Measurements from ENCODE around the gene ATP1A4.

The ATP1A4 gene

GRCh38 chr1:160193091-160193819, 41.9 kb downstream of the ATP1A4 start:
- peak; percentile 59 to 91 for DNase-seq (ENCODE audit: low read depth in 1 of 2, low spot score in 1 of 2)
- in situ Hi-C loops (cut with HindIII; ENCODE audit: low pct_unique_long_range_greater_than_20kb, low sequenced_read_pairs): no loop called here
- no peak for TF ChIP-seq JUND (IDR thresholded peaks at IDR 0.05; ENCODE audit: low read depth)

DNA sequence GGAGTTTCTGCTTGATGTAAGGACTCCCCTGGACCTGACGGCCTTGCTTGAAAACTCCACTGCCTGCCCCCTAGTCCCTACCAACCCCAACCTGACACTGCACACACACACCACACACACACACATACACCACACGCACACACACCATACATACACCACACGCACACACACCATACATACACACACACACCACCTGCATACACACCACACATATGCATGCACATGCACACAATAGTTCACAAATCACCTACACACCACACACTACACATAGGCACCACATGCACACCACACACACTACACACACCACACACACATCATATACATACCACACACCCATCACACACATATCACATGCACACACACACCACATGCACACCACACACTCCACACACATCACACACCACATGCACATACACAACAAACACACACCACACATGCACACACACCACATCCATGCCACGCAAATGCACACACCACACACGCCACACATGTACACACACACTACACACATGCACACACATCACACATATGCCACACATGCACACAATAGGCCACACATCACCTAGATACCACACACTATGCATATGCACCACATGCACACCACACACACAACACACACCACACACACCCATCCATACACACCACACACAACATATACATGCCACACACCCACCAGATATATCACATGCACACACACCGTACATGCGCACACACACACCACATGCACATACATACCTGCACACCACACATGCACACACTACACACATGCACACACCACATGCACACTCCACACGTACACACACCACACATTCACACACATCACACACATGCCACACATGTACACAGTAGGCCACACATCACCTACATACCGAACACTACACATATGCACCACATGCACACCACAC, 42.7 kb downstream of the ATP1A4 start:
- DNase-seq (ENCODE audit: low read depth in 1 of 2, low spot score in 1 of 2): no peak
- no peak for TF ChIP-seq JUND (IDR thresholded peaks at IDR 0.05; ENCODE audit: low read depth)
- in situ Hi-C loops (cut with HindIII; ENCODE audit: low pct_unique_long_range_greater_than_20kb, low sequenced_read_pairs): no loop called here

- TF ChIP-seq JUND (IDR thresholded peaks at IDR 0.05; ENCODE audit: low read depth): no peak
- no peak for DNase-seq (ENCODE audit: low read depth in 1 of 2, low spot score in 1 of 2)
- in situ Hi-C loops (cut with HindIII; ENCODE audit: low pct_unique_long_range_greater_than_20kb, low sequenced_read_pairs): no loop called here
Measured at GRCh38 chr1:160194737-160195059, 43.3 kb downstream of the ATP1A4 start.

DNA sequence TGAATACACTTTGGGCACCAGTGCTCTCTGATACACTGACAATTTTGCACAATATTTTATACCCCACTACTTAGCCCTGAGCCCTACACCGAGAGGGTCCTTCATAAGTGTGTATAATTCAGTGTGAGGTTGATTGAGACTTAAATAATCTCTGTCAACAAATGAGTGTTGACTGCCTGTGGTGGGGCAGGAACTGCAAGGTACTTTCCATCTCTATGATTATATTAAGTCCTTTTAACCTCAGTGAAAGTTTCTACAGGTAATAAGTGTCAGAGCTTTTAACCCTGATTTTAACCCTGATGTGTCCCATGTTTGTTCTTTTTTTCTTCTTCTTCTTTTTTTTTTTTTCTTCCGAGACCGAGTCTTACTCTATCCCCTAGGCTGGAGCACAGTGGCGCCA, 44.7 kb downstream of the ATP1A4 start:
- no peak for DNase-seq (ENCODE audit: low read depth in 1 of 2, low spot score in 1 of 2)
- no peak for TF ChIP-seq JUND (IDR thresholded peaks at IDR 0.05; ENCODE audit: low read depth)
- in situ Hi-C loops (cut with HindIII; ENCODE audit: low pct_unique_long_range_greater_than_20kb, low sequenced_read_pairs): no loop called here

DNA sequence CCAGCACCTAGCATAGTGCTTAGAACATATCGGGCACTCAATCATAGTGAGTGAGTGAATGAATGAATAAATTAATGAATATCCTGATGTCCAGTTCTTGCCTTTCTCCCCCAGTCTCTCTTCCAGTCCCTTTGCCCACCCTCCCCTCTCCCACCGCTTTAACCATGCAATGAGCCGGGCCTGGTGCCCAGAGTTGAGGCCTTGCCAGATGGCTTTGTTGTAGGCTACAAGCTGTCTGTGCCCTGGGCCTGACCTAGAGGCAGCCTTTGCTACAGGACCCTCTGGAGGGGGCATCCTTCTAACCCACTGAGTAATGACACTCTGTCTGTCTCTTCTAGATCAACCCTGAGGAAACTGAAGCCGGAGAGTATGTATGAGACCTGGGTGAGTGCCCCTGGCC, 45.8 kb downstream of the ATP1A4 start:
- in situ Hi-C loops (cut with HindIII; ENCODE audit: low pct_unique_long_range_greater_than_20kb, low sequenced_read_pairs): no loop called here
- no peak for DNase-seq (ENCODE audit: low read depth in 1 of 2, low spot score in 1 of 2)
- no peak for TF ChIP-seq JUND (IDR thresholded peaks at IDR 0.05; ENCODE audit: low read depth)

DNA sequence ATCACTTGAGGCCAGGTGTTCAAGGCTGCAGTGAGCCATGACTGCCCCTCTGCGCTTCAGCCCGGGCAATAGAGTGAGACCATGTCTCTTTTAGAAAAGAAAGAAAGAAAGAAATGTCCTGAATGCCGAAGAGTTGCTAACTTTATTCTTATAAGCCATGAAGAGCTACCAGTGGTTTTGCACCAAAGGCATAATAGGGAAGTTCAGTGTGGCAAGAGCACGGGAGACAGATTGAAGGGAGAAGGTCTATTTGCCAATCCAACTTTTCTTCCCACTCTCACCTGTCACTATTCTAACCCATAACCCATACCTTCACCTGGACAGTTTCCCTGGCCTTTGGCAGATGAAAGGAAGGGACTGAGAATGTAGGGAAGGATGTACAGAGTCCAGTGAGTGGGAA, 49.4 kb downstream of the ATP1A4 start:
- in situ Hi-C loops (cut with HindIII; ENCODE audit: low pct_unique_long_range_greater_than_20kb, low sequenced_read_pairs): no loop called here
- no peak for TF ChIP-seq JUND (IDR thresholded peaks at IDR 0.05; ENCODE audit: low read depth)
- DNase-seq (ENCODE audit: low read depth in 1 of 2, low spot score in 1 of 2): no peak

GRCh38 chr1:160204526-160205241, 53.3 kb downstream of the ATP1A4 start:
- DNase-seq (ENCODE audit: low read depth in 1 of 2, low spot score in 1 of 2): no peak
- no peak for TF ChIP-seq JUND (IDR thresholded peaks at IDR 0.05; ENCODE audit: low read depth)
- in situ Hi-C loops (cut with HindIII; ENCODE audit: low pct_unique_long_range_greater_than_20kb, low sequenced_read_pairs): no loop called here

DNA sequence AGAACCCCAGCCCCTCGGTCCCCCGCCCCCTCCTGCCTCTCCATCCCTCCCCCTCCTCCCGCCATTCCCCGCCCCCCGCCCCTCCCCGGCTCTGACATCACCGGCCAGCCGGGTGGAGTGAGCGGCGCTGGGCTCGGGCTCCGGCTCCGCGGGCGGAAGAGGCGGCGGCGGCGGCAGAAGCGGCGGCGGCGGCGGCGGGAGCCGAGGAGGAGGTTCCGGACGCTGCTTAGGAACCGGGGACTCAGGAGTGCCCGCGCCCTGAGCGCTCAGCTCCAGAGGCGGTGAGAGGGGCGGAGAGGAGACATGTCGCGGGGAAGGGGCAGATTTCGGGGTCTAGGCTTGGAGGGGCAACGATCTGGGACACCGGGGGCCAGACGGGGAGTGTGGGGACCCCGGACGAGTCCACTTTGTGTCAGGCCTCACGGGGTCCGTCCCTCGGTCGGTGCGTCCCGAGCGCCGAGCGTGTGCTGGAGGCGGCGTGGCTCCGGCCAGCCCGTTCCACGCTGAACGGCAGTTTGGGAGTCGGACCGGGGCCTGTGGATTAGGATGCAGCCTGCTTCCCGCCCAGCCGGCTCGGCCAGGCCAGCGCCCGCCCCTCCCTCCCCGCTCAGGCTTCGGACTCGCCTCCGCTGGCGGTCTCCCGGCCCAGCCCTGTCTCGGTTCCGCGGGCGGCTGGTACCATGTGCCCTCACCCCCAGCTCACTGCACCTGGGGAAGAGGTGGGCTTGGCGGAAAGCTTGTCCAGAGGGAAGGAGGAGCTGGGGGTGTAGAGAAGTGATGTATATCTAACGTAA, 54.0 kb downstream of the ATP1A4 start, which contains the start of gene PEA15:
Gene PEA15 (plus strand): TSS at position 143 of the 794 bp plus-strand sequence. CDS start 6,161 bp downstream, outside the sequence.
- TF ChIP-seq JUND (IDR thresholded peaks at IDR 0.05; ENCODE audit: low read depth): no peak
- DNase-seq (ENCODE audit: low read depth in 1 of 2, low spot score in 1 of 2): peak; percentile 85 to 92
- in situ Hi-C loops (cut with HindIII; ENCODE audit: low pct_unique_long_range_greater_than_20kb, low sequenced_read_pairs): no loop called here

DNA sequence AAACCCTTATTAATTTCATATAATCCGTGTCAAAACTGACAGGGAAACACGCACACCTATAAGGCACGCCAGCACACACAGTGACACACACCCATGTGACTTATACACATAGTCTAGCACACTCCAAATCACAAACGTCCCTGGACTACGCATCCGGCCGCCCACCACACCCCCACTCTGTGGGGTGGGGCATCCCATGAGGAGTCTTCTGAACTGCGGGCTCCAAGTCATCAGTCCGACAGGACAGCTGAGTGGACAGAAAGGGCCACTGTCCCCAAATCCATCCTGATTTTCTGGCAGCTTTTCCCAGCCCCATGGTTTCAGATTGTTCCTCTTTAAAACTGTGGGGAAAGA, 54.6 kb downstream of the ATP1A4 start:
- in situ Hi-C loops (cut with HindIII; ENCODE audit: low pct_unique_long_range_greater_than_20kb, low sequenced_read_pairs): no loop called here
- DNase-seq (ENCODE audit: low read depth in 1 of 2, low spot score in 1 of 2): peak in 1 of 2 experiments; percentile 34

GRCh38 chr1:160206421-160207117, 55.2 kb downstream of the ATP1A4 start:
- no peak for TF ChIP-seq JUND (IDR thresholded peaks at IDR 0.05; ENCODE audit: low read depth)
- peak in 1 of 2 experiments; percentile 33 for DNase-seq (ENCODE audit: low read depth in 1 of 2, low spot score in 1 of 2)
- in situ Hi-C loops (cut with HindIII; ENCODE audit: low pct_unique_long_range_greater_than_20kb, low sequenced_read_pairs): no loop called here

More for the DNA sequence above, 54.6 kb downstream of the ATP1A4 start:
- no peak for TF ChIP-seq JUND (IDR thresholded peaks at IDR 0.05; ENCODE audit: low read depth)

DNA sequence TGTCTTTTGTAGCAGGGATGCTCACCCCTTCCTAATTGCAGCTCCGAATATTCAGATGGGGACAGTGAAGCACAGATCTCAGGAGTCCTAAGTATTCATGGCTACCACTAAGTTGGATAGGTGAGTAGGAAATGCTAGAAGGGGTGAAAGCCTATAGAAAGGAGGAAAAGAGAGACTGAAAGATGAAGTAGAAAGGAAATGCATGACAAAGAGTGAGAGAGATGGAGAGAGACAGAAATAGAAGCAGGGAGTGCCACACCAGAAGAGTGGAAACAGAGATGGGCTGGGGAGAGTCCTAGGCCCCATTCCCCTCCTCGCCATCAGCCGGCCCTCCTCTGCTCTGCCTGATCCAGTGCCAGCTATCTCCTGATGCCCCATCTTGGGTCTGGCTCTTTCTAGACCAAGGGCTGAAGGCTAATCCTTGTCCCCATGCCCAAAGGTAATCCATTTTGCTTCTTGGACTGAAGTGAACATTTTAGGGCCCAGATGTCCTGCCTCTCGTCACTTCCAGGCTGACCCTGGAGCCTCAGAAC, 55.8 kb downstream of the ATP1A4 start:
- in situ Hi-C loops (cut with HindIII; ENCODE audit: low pct_unique_long_range_greater_than_20kb, low sequenced_read_pairs): no loop called here
- no peak for DNase-seq (ENCODE audit: low read depth in 1 of 2, low spot score in 1 of 2)
- TF ChIP-seq JUND (IDR thresholded peaks at IDR 0.05; ENCODE audit: low read depth): no peak

Data from T47D (cell line).